Mucosa of rectum (tissue), 2 donors: ENCODE results near the gene DPYSL5.
A peak's percentile ranks its signal among the peaks of the same experiment; 100 is the strongest.

Experiments
- H3K27ac ChIP-seq, 2 donors: one replicate each; pipeline ENCODE4 v1.7.0; 2013; ENCODE audit warnings: inconsistent platforms in 2 of 2, low read depth in 2 of 2, low read length in 2 of 2
- H3K27me3 ChIP-seq, 2 donors: one replicate each; pipeline ENCODE4 v1.7.0; 2013; ENCODE audit warnings: low read length in 2 of 2; ENCODE audit not compliant: control insufficient read depth in 2 of 2, insufficient read depth in 2 of 2
- H3K36me3 ChIP-seq, 2 donors: one replicate each; pipeline ENCODE4 v1.7.0; 2013; ENCODE audit warnings: low read length in 2 of 2; ENCODE audit not compliant: control insufficient read depth in 2 of 2, insufficient read depth in 2 of 2
- H3K4me1 ChIP-seq, 2 donors: one replicate each; pipeline ENCODE4 v1.7.0; 2013; ENCODE audit warnings: low read length in 2 of 2, mild to moderate bottlenecking in 1 of 2; ENCODE audit not compliant: control insufficient read depth in 2 of 2, insufficient read depth in 2 of 2
- H3K4me3 ChIP-seq, 2 donors: one replicate each; pipeline ENCODE4 v1.7.0; 2013; ENCODE audit warnings: low read length in 2 of 2
- H3K9ac ChIP-seq, 2 donors: one replicate each; pipeline ENCODE4 v1.7.0; 2013; ENCODE audit warnings: low read length in 2 of 2, low read depth in 1 of 2, mild to moderate bottlenecking in 1 of 2
- H3K9me3 ChIP-seq, 2 donors: one replicate each; pipeline ENCODE4 v1.7.0; 2013; ENCODE audit warnings: low read length in 2 of 2; ENCODE audit not compliant: control insufficient read depth in 2 of 2
- donor health status: healthy.
- donor health status: Normal muscosa, but diverticular disease.

The DPYSL5 gene

GRCh38 chr2:26975102-26975501 is 127.2 kb downstream of the DPYSL5 start:
- H3K9ac ChIP-seq: no peak overlapping the region
- peaks cover 9 to 16% of the 10 kb centered on the region in 2 donors for H3K4me1 ChIP-seq
- H3K4me3 ChIP-seq: no peak overlapping the region
- no peaks in the 10 kb centered on the region for H3K36me3 ChIP-seq
- no peaks in the 10 kb centered on the region for H3K27me3 ChIP-seq
- H3K9me3 ChIP-seq: no peaks in the 10 kb centered on the region
- H3K27ac ChIP-seq: no peak overlapping the region

GRCh38 chr2:26975656-26976055 is 127.7 kb downstream of the DPYSL5 start:
- Histone ChIP-seq H3K4me3 (no peak overlapping the region), H3K4me1 (peaks cover 8 to 13% of the 10 kb centered on the region in 2 donors), H3K9ac (no peak overlapping the region), H3K9me3 (no peaks in the 10 kb centered on the region), H3K27me3 (no peaks in the 10 kb centered on the region), H3K36me3 (no peaks in the 10 kb centered on the region), H3K27ac (no peak overlapping the region)

GRCh38 chr2:26976237-26976636 is 128.3 kb downstream of the DPYSL5 start:
- Histone ChIP-seq H3K4me3 (no peak overlapping the region), H3K27me3 (no peaks in the 10 kb centered on the region), H3K36me3 (no peaks in the 10 kb centered on the region), H3K9ac (no peak overlapping the region), H3K27ac (no peak overlapping the region), H3K9me3 (no peaks in the 10 kb centered on the region), H3K4me1 (peaks cover 5 to 11% of the 10 kb centered on the region in 2 donors)

GRCh38 chr2:26977012-26977411 is 129.1 kb downstream of the DPYSL5 start:
- Histone ChIP-seq H3K9me3 (no peaks in the 10 kb centered on the region), H3K27me3 (no peaks in the 10 kb centered on the region)

GRCh38 chr2:26978061-26978596 is 130.2 kb downstream of the DPYSL5 start:
- no peak overlapping the region for H3K27ac ChIP-seq

More at GRCh38 chr2:26977012-26977411, 129.1 kb downstream of the DPYSL5 start:
- no peaks in the 10 kb centered on the region for H3K36me3 ChIP-seq
- no peak overlapping the region for H3K9ac ChIP-seq
- H3K4me1 ChIP-seq: peaks cover 7 to 11% of the 10 kb centered on the region in 2 donors
- no peak overlapping the region for H3K27ac ChIP-seq
- H3K4me3 ChIP-seq: no peak overlapping the region

GRCh38 chr2:26979741-26980140 is 131.8 kb downstream of the DPYSL5 start:
- Histone ChIP-seq H3K9me3 (no peaks in the 10 kb centered on the region), H3K27ac (no peak overlapping the region), H3K36me3 (no peaks in the 10 kb centered on the region), H3K27me3 (no peaks in the 10 kb centered on the region), H3K4me3 (no peak overlapping the region), H3K4me1 (peaks cover 13 to 19% of the 10 kb centered on the region in 2 donors), H3K9ac (no peak overlapping the region)

More at GRCh38 chr2:26978061-26978596, 130.2 kb downstream of the DPYSL5 start:
- Histone ChIP-seq H3K9me3 (no peaks in the 10 kb centered on the region), H3K27me3 (no peaks in the 10 kb centered on the region), H3K9ac (no peak overlapping the region), H3K36me3 (no peaks in the 10 kb centered on the region), H3K4me1 (peaks cover 13 to 19% of the 10 kb centered on the region in 2 donors), H3K4me3 (no peak overlapping the region)

GRCh38 chr2:26980971-26981370 is 133.0 kb downstream of the DPYSL5 start:
- no peaks in the 10 kb centered on the region for H3K36me3 ChIP-seq
- H3K9me3 ChIP-seq: no peaks in the 10 kb centered on the region
- no peak overlapping the region for H3K4me3 ChIP-seq
- peaks cover 13 to 19% of the 10 kb centered on the region in 2 donors for H3K4me1 ChIP-seq
- H3K27me3 ChIP-seq: no peaks in the 10 kb centered on the region
- H3K27ac ChIP-seq: no peak overlapping the region
- H3K9ac ChIP-seq: no peak overlapping the region

- Histone ChIP-seq H3K9me3 (no peaks in the 10 kb centered on the region), H3K27ac (peak overlapping the region; percentile 23 to 44), H3K27me3 (no peaks in the 10 kb centered on the region), H3K36me3 (peaks cover 0 to 7% of the 10 kb centered on the region in 2 donors), H3K4me1 (peaks cover 13 to 19% of the 10 kb centered on the region in 2 donors), H3K9ac (no peak overlapping the region), H3K4me3 (peak overlapping the region in 1 of 2 donors; percentile 2)
Observed at GRCh38 chr2:26982102-26982742, 134.3 kb downstream of the DPYSL5 start.

- Histone ChIP-seq H3K4me3 (no peak overlapping the region), H3K9ac (no peak overlapping the region), H3K36me3 (peaks cover 0 to 7% of the 10 kb centered on the region in 2 donors), H3K27ac (no peak overlapping the region), H3K9me3 (no peaks in the 10 kb centered on the region), H3K4me1 (peaks cover 9 to 13% of the 10 kb centered on the region in 2 donors), H3K27me3 (no peaks in the 10 kb centered on the region)
Observed at GRCh38 chr2:26983746-26984145, 135.8 kb downstream of the DPYSL5 start.

GRCh38 chr2:26985807-26986206 is 137.9 kb downstream of the DPYSL5 start:
- H3K4me3 ChIP-seq: no peak overlapping the region
- H3K9ac ChIP-seq: no peak overlapping the region
- H3K9me3 ChIP-seq: no peaks in the 10 kb centered on the region
- H3K36me3 ChIP-seq: peaks cover 0 to 7% of the 10 kb centered on the region in 2 donors
- no peak overlapping the region for H3K27ac ChIP-seq
- no peaks in the 10 kb centered on the region for H3K27me3 ChIP-seq
- H3K4me1 ChIP-seq: peaks cover 9 to 13% of the 10 kb centered on the region in 2 donors
